Activated naive CD4-positive, alpha-beta T cell treated with anti-CD3 and anti-CD28 coated beads for 36 hours (primary cell): ENCODE results near the gene S100A6. TPM values are rescaled to one million over a fixed set of nuclear protein-coding genes. Genes with fewer than 3 reads are reported as not detected.
"Not testable (repeated sequence)": the region's sequence is repeated elsewhere in the genome, so short reads cannot be mapped to it uniquely, and the experiment has no call there.

ENCODE experiments used
- CTCF ChIA-PET: fragments of 350-600 bp; sonication (Branson Sonifier 250); formaldehyde crosslinking; loops from one replicate; lab custom pipeline; 2021; ENCODE audit warnings: antibody characterized with exemption; lab: Charles Lee
- DNase-seq: peaks from one replicate; pipeline ENCODE4 v3.0.0-alpha.2; 2020
- H3K27ac Mint-ChIP-seq: one replicate; pipeline ENCODE4 v1.8.0; 2021; ENCODE audit warnings: mild to moderate bottlenecking, mixed read lengths
- H3K27me3 Mint-ChIP-seq: one replicate; pipeline ENCODE4 v1.8.0; 2021; ENCODE audit warnings: low read depth, mixed read lengths
- H3K36me3 Mint-ChIP-seq: one replicate; pipeline ENCODE4 v1.8.0; 2021; ENCODE audit warnings: low read depth, mixed read lengths
- H3K4me1 Mint-ChIP-seq: one replicate; pipeline ENCODE4 v1.8.0; 2021; ENCODE audit warnings: low read depth, mixed read lengths
- H3K4me3 Mint-ChIP-seq: one replicate; pipeline ENCODE4 v1.8.0; 2021; ENCODE audit warnings: mild to moderate bottlenecking, moderate library complexity, mixed read lengths
- H3K9me3 Mint-ChIP-seq: one replicate; pipeline ENCODE4 v1.8.0; 2021; ENCODE audit warnings: mixed read lengths
- intact Hi-C: fragments of 100-400 bp; cut with micrococcal nuclease; formaldehyde crosslinking; loops from one replicate; pipeline ENCODE4 v1.15.1; 2023
- total RNA-seq, 2 experiments: library from RNA; stranded (reverse); gene quantifications; one replicate each; pipeline ENCODE4 v1.2.3, GENCODE V29; 2021

Gene S100A6
- total RNA-seq, result 100 to 1,000 TPM; 200 to 204 TPM

DNA sequence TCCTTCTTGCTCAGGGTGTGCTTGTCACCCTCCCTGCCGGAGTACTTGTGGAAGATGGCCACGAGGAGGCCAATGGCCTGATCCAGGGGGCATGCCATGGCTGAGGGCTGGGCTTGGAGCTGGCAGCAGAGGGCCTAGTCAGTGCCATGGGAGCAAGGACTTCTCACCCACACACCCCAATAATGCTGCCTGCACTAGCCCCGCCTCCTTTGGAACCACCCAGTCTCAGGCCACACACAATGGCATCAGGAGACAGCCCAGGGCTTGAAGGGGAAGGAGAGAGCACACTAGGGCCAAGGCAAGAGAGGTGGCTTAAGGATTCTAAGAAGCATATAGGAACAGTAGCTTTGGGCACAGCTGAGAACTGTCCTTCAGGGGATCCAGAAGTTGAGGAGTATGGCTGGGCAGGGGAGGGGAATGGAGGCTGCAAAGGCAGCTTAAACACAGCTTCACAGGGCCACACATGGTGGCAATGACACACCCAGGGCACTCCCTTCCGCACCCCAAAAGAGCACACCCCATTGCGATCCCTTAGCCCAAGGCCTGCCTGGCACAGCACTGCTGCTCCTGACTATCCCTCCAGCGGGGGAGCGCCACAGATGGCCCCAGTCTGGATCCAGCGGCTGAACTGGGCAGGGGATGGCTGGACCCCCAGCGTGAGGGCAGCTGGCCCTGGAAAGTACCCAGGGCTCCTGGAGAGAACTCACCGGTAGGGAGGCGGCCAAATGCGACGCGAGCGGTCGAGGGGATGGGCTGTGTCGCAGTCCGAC, at the start of gene S100A6:
TSS of gene S100A6 (minus strand) at position 750 of the 770 bp plus-strand sequence. CDS start at position 98, 652 bp downstream.
- H3K4me3 Mint-ChIP-seq, result peak within 1 kb of the TSS; percentile 86
- peaks cover 7% of the 10 kb centered on the region for H3K36me3 Mint-ChIP-seq
- CTCF ChIA-PET, result interaction anchor here (0.8 to 6.4 kb wide), 8 partner anchors 9 to 35 kb away, joined by 3 to 207 read pairs (median 7); partner anchors contain the start of gene S100A4
- H3K27ac Mint-ChIP-seq, result peak within 1 kb of the TSS; percentile 94
- H3K27me3 Mint-ChIP-seq, result no peaks in the 10 kb centered on the region
- H3K4me1 Mint-ChIP-seq, result peaks cover 68% of the 10 kb centered on the region
- intact Hi-C loops, result loop anchor here (1.0 to 10.0 kb wide), 3 partner anchors 99 to 619 kb away; partner anchors contain the start of genes CHTOP, CREB3L4, NUP210L and SLC39A1
- H3K9me3 Mint-ChIP-seq, result no peaks in the 10 kb centered on the region
- DNase-seq, result peak; percentile 66

- Mint-ChIP-seq H3K9me3 (no peaks in the 10 kb centered on the region), H3K27ac (no peak overlapping the region), H3K27me3 (peaks cover 5% of the 10 kb centered on the region), H3K4me1 (no peaks in the 10 kb centered on the region), H3K4me3 (no peak overlapping the region), H3K36me3 (no peaks in the 10 kb centered on the region)
- no peak for DNase-seq
- CTCF ChIA-PET, result interaction anchor here (0.7 to 1.8 kb wide), 2 partner anchors 12 to 108 kb away, joined by 3 to 6 read pairs; no protein-coding TSS in a partner anchor
- intact Hi-C loops, result no loop called here
Observed at GRCh38 chr1:153585006-153585405, 49.2 kb upstream of the S100A6 start.

GRCh38 chr1:153583976-153584375, 48.2 kb upstream of the S100A6 start:
- Mint-ChIP-seq H3K27ac (no peak overlapping the region), H3K36me3 (no peaks in the 10 kb centered on the region), H3K9me3 (no peaks in the 10 kb centered on the region), H3K27me3 (peaks cover 5% of the 10 kb centered on the region), H3K4me3 (no peak overlapping the region), H3K4me1 (no peaks in the 10 kb centered on the region)
- DNase-seq, result no peak
- CTCF ChIA-PET, result no interaction called here
- intact Hi-C loops, result no loop called here

DNA sequence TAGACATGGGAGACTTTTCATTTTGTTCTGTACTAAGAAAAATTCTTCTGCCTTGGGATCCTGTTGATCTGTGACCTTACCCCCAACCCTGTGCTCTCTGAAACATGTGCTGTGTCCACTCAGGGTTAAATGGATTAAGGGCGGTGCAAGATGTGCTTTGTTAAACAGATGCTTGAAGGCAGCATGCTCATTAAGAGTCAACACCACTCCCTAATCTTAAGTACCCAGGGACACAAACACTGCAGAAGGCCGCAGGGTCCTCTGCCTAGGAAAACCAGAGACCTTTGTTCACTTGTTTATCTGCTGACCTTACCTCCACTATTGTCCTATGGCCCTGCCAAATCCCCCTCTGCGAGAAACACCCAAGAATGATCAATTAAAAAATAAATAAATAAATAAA, 47.7 kb upstream of the S100A6 start:
- DNase-seq, intact Hi-C loops, H3K9me3 Mint-ChIP-seq, CTCF ChIA-PET, H3K4me3 Mint-ChIP-seq, H3K4me1 Mint-ChIP-seq, H3K27me3 Mint-ChIP-seq, H3K27ac Mint-ChIP-seq, H3K36me3 Mint-ChIP-seq: not testable (repeated sequence)

- CTCF ChIA-PET, DNase-seq, H3K27ac Mint-ChIP-seq, intact Hi-C loops, H3K4me1 Mint-ChIP-seq, H3K36me3 Mint-ChIP-seq, H3K4me3 Mint-ChIP-seq, H3K27me3 Mint-ChIP-seq, H3K9me3 Mint-ChIP-seq: not testable (repeated sequence)
Observed at GRCh38 chr1:153582836-153583235, 47.0 kb upstream of the S100A6 start.

GRCh38 chr1:153578936-153579335, 43.1 kb upstream of the S100A6 start:
- no peak for DNase-seq
- intact Hi-C loops, result no loop called here
- H3K27me3 Mint-ChIP-seq, result peaks cover 7% of the 10 kb centered on the region
- H3K9me3 Mint-ChIP-seq, result no peaks in the 10 kb centered on the region
- H3K27ac Mint-ChIP-seq, result no peak overlapping the region
- CTCF ChIA-PET, result no interaction called here
- no peaks in the 10 kb centered on the region for H3K36me3 Mint-ChIP-seq
- H3K4me3 Mint-ChIP-seq, result no peak overlapping the region
- no peaks in the 10 kb centered on the region for H3K4me1 Mint-ChIP-seq

GRCh38 chr1:153578490-153578889, 42.7 kb upstream of the S100A6 start:
- H3K4me1 Mint-ChIP-seq, result peaks cover under 1% of the 10 kb centered on the region
- DNase-seq, result no peak
- intact Hi-C loops, result no loop called here
- no peak overlapping the region for H3K4me3 Mint-ChIP-seq
- no peaks in the 10 kb centered on the region for H3K9me3 Mint-ChIP-seq
- no peaks in the 10 kb centered on the region for H3K36me3 Mint-ChIP-seq
- CTCF ChIA-PET, result interaction anchor here (1.8 kb wide), 1 partner anchor 68 kb away, joined by 6 read pairs; no protein-coding TSS in a partner anchor
- peaks cover 7% of the 10 kb centered on the region for H3K27me3 Mint-ChIP-seq
- no peak overlapping the region for H3K27ac Mint-ChIP-seq

DNA sequence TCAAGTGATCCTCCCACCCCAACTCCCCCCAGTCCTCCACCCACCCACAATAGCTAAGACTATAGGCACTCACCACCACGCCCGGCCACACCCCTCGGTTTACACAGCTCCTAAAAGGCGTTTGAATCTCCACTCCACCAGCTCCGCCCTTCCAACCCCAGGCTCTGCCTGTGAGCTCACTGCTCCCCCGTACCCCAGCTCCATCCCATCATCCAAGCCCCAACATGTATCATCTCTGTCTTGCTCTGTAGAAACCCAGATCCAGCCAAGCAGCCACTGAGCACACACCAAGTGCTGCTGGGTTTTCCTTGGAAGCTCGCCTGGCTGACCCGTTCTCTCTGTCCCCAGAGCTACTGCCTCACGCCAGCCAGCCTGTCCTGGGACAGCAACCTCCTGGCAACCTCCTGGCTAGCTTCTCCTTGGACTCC, 41.8 kb upstream of the S100A6 start:
- H3K36me3 Mint-ChIP-seq, result no peaks in the 10 kb centered on the region
- no peak overlapping the region for H3K27ac Mint-ChIP-seq
- no peaks in the 10 kb centered on the region for H3K9me3 Mint-ChIP-seq
- no peak for DNase-seq
- CTCF ChIA-PET, result interaction anchor here (0.7 to 1.8 kb wide), 6 partner anchors 36 to 67 kb away, joined by 3 to 8 read pairs (median 5); partner anchors contain the start of genes S100A14 and S100A16
- peaks cover 7% of the 10 kb centered on the region for H3K27me3 Mint-ChIP-seq
- peaks cover 9% of the 10 kb centered on the region for H3K4me1 Mint-ChIP-seq
- intact Hi-C loops, result no loop called here
- H3K4me3 Mint-ChIP-seq, result no peak overlapping the region

GRCh38 chr1:153577138-153577537, 41.3 kb upstream of the S100A6 start:
- intact Hi-C loops, result no loop called here
- peaks cover 14% of the 10 kb centered on the region for H3K4me1 Mint-ChIP-seq
- no peaks in the 10 kb centered on the region for H3K36me3 Mint-ChIP-seq
- DNase-seq, result no peak
- no peak overlapping the region for H3K4me3 Mint-ChIP-seq
- no peaks in the 10 kb centered on the region for H3K9me3 Mint-ChIP-seq
- H3K27ac Mint-ChIP-seq, result no peak overlapping the region
- CTCF ChIA-PET, result interaction anchor here (0.7 to 1.8 kb wide), 7 partner anchors 36 to 66 kb away, joined by 3 to 8 read pairs (median 5); partner anchors contain the start of genes S100A14 and S100A16
- H3K27me3 Mint-ChIP-seq, result peaks cover 7% of the 10 kb centered on the region

DNA sequence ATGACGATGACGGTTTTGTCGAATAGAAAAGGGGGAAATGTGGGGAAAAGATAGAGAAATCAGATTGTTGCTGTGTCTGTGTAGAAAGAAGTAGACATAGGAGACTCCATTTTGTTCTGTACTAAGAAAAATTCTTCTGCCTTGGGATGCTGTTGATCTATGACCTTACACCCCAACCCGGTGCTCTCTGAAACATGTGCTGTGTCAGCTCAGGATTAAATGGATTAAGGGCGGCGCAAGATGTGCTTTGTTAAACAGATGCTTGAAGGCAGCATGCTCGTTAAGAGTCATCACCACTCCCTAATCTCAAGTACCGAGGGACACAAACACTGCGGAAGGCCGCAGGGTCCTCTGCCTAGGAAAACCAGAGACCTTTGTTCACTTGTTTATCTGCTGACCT, 39.7 kb upstream of the S100A6 start:
- peaks cover 24% of the 10 kb centered on the region for H3K4me1 Mint-ChIP-seq

DNA sequence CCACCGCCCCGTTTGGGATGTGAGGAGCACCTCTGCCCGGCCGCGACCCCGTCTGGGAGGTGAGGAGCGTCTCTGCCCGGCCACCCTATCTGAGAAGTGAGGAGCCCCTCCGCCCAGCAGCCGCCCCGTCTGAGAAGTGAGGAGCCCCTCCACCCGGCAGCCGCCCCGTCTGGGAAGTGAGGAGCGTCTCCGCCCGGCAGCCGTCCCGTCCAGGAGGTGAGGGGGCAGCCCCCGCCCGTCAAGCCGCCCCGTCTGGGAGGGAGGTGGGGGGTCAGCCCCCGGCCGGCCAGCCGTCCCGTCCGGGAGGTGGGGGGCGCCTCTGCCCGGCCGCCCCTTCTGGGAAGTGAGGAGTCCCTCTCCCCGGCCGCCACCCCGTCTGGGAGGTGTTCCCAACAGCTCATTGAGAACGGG, 39.3 kb upstream of the S100A6 start:
- CTCF ChIA-PET, H3K4me3 Mint-ChIP-seq, H3K36me3 Mint-ChIP-seq, H3K27ac Mint-ChIP-seq, H3K27me3 Mint-ChIP-seq, DNase-seq, intact Hi-C loops, H3K9me3 Mint-ChIP-seq: not testable (repeated sequence)
- H3K4me1 Mint-ChIP-seq, result peaks cover 24% of the 10 kb centered on the region

More for the DNA sequence above, 39.7 kb upstream of the S100A6 start:
- H3K4me3 Mint-ChIP-seq, H3K36me3 Mint-ChIP-seq, intact Hi-C loops, H3K9me3 Mint-ChIP-seq, H3K27ac Mint-ChIP-seq, H3K27me3 Mint-ChIP-seq, DNase-seq: not testable (repeated sequence)
- CTCF ChIA-PET, result interaction anchor here (1.1 kb wide), 1 partner anchor 65 kb away, joined by 3 read pairs; no protein-coding TSS in a partner anchor

DNA sequence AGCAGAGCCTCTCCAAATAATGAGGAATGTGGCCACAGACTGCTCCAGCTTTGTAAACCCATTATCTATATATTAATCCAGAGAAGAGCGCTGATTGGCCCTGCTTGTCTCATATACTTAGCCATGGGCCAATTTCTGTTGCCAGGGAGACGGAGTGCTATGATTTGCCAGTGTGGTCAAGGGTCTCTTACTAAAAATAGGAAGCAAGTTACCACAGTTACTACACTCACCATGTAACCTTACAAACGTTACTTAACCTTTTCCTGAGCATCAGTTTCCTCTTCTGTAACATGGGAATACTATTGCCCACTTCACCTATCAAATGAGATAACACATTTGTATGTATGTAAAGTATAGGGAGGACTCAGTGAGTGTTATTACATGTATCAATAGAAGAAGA, 37.6 kb upstream of the S100A6 start:
- no peak for DNase-seq
- Mint-ChIP-seq H3K4me3 (no peak overlapping the region), H3K27me3 (peaks cover 7% of the 10 kb centered on the region), H3K9me3 (no peaks in the 10 kb centered on the region), H3K27ac (peak overlapping the region; percentile 11), H3K36me3 (no peaks in the 10 kb centered on the region), H3K4me1 (peaks cover 33% of the 10 kb centered on the region)
- CTCF ChIA-PET, result interaction anchor here (0.6 to 7.4 kb wide), 11 partner anchors 12 to 65 kb away, joined by 3 to 207 read pairs (median 4); partner anchors contain the start of genes CHTOP, S100A13, S100A4 and S100A6
- intact Hi-C loops, result loop anchor here (2.0 kb wide), 4 partner anchors 201 to 411 kb away; partner anchors contain the start of gene SLC27A3
